K562 (cell line): ENCODE data around the gene BCL2L1. TPM values are rescaled to one million over a fixed set of nuclear protein-coding genes. Genes with fewer than 3 reads are reported as not detected.

ENCODE experiments used
- ATF1 ChIP-seq, 2 experiments: fragments of 450-650 bp in 1 of 2; IDR thresholded peaks; 2 replicates each; pipeline ENCODE4 v1.6.1; 2016; ENCODE audit warnings: missing compliant biosample characterization in 1 of 2, missing genetic modification characterization in 1 of 2
- CREM ChIP-seq: IDR thresholded peaks from 2 replicates; pipeline ENCODE4 v1.6.1; 2014; ENCODE audit warnings: antibody characterized with exemption, low read depth
- FOXJ2 ChIP-seq: fragments of 200-800 bp; sonication (Bioruptor generic); IDR thresholded peaks from 2 replicates; pipeline ENCODE4 v1.6.1; 2016; ENCODE audit warnings: missing genetic modification characterization, missing compliant biosample characterization
- ZNF717 ChIP-seq: fragments of 250-450 bp; sonication (Bioruptor Pico); IDR thresholded peaks from 2 replicates; pipeline ENCODE4 v1.5.0; 2021
- ZNF764 ChIP-seq: fragments of 250-450 bp; sonication (Bioruptor Pico); IDR thresholded peaks from 2 replicates; pipeline ENCODE4 v1.4.0; 2020; ENCODE audit warnings: low read depth, mild to moderate bottlenecking, moderate library complexity
- polyA plus RNA-seq, 8 experiments: library from polyadenylated mRNA; depleted of rRNA in 4 of 8; stranded (reverse) in 5 of 8; unstranded in 3 of 8; fragments of >200 nt; fragmentation: Nextera tagmentation in 2 of 8; fragmentation: Illumina TruSeq in 1 of 8; extraction: Ambion mirVana in 2 of 8; extraction: Trizol in 1 of 8; gene quantifications; 2 replicates each; pipeline versions ENCODE4 v1.2.1 to v1.2.3, GENCODE V29; 2011 to 2014; ENCODE audit warnings: inconsistent platforms in 1 of 8, missing spikeins in 1 of 8
- total RNA-seq, 7 experiments: library from RNA; depleted of rRNA in 6 of 7; stranded (reverse); fragments of >200 nt in 6 of 7; fragmentation: Illumina TruSeq in 2 of 7; extraction: Trizol in 2 of 7; gene quantifications; 2 replicates each; pipeline versions ENCODE4 v1.2.1 to v1.2.3, GENCODE V29; 2011 to 2021; ENCODE audit warnings: low replicate concordance in 1 of 7
- TF ChIP-seq, protein P1 (sequence below): sonication (generic); formaldehyde crosslinking; IDR thresholded peaks from 2 replicates; pipeline ENCODE4 v1.5.0; 2020; ENCODE audit warnings: missing genetic modification reagents
- TF ChIP-seq, protein P2 (sequence below), 2 experiments: fragments of 150-350 bp in 1 of 2; IDR thresholded peaks; 2 replicates each; pipeline ENCODE4 v1.6.1; 2012 to 2016; ENCODE audit warnings: low read depth in 2 of 2, low read length in 2 of 2, mild to moderate bottlenecking in 1 of 2, moderate library complexity in 1 of 2
- TF ChIP-seq, protein P3 (sequence below): fragments of 450-650 bp; IDR thresholded peaks from 2 replicates; pipeline ENCODE4 v1.6.1; 2016; ENCODE audit warnings: mild to moderate bottlenecking, moderate library complexity
- TF ChIP-seq, protein P4 (sequence below): fragments of 250-450 bp; sonication (Bioruptor Pico); IDR thresholded peaks from 2 replicates; pipeline ENCODE4 v1.4.0; 2020

The BCL2L1 gene
- total and polyA plus RNA-seq, 9 of the 15 experiments (the other 6 are each of a cell fraction or from before 2014, with no cell fraction given): 3.3 to 182 (median 120) TPM

DNA sequence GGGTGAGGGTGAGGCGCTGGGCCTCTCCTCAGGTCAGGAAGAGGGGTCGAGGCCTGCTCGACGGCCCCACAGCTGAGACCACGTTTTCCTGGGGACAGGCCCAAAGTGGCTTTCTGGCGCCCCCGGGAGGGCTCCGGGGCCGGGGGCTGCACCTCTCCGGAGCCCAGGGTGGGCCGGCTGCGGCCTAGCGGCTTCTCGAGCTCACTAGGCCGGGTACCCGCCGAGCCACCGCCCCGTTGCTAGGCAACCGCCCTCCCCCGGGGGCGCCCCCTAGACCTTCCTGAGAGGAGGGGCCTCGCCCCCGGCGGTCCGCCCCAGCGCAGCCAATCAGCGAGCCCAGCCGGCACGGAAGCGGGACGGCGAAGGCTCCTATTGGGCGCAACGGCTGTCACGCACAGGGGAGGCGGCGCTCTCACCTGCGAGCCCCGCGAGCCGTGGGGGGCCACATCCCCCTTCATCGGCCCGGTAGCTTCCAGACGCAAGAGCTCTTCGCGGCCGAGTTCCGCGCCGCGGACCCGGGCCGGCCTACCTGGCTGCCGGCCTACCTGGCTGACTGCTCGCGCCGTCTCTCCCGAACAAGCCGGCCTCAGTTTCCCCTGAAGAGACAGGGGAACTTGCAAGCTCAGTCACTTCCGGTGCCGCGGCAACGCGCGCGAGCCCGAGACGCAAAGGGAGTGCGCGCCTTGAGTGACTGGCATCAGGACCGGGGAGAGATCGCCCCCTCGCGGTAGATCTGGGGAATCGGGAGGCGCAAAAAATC is 831 bp upstream of the BCL2L1 start (continued):
- TF ChIP-seq, protein P1, sequence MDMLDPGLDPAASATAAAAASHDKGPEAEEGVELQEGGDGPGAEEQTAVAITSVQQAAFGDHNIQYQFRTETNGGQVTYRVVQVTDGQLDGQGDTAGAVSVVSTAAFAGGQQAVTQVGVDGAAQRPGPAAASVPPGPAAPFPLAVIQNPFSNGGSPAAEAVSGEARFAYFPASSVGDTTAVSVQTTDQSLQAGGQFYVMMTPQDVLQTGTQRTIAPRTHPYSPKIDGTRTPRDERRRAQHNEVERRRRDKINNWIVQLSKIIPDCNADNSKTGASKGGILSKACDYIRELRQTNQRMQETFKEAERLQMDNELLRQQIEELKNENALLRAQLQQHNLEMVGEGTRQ (CRISPR knock-in tag): no peak; the same call in 1 of the 2 replicates
- TF ChIP-seq, protein P2, sequence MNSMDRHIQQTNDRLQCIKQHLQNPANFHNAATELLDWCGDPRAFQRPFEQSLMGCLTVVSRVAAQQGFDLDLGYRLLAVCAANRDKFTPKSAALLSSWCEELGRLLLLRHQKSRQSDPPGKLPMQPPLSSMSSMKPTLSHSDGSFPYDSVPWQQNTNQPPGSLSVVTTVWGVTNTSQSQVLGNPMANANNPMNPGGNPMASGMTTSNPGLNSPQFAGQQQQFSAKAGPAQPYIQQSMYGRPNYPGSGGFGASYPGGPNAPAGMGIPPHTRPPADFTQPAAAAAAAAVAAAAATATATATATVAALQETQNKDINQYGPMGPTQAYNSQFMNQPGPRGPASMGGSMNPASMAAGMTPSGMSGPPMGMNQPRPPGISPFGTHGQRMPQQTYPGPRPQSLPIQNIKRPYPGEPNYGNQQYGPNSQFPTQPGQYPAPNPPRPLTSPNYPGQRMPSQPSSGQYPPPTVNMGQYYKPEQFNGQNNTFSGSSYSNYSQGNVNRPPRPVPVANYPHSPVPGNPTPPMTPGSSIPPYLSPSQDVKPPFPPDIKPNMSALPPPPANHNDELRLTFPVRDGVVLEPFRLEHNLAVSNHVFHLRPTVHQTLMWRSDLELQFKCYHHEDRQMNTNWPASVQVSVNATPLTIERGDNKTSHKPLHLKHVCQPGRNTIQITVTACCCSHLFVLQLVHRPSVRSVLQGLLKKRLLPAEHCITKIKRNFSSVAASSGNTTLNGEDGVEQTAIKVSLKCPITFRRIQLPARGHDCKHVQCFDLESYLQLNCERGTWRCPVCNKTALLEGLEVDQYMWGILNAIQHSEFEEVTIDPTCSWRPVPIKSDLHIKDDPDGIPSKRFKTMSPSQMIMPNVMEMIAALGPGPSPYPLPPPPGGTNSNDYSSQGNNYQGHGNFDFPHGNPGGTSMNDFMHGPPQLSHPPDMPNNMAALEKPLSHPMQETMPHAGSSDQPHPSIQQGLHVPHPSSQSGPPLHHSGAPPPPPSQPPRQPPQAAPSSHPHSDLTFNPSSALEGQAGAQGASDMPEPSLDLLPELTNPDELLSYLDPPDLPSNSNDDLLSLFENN (IDR thresholded peaks at IDR 0.05; ENCODE audit: low read depth in 2 of 2, low read length in 2 of 2): peak in 1 of 2 experiments; percentile 57; a peak in 2 of 4 replicates
- no peak for TF ChIP-seq ATF1 (CRISPR knock-in tag; IDR thresholded peaks at IDR 0.05)
- peak; percentile 89 for TF ChIP-seq ATF1 (tag; IDR thresholded peaks at IDR 0.05)
- TF ChIP-seq, protein P3, sequence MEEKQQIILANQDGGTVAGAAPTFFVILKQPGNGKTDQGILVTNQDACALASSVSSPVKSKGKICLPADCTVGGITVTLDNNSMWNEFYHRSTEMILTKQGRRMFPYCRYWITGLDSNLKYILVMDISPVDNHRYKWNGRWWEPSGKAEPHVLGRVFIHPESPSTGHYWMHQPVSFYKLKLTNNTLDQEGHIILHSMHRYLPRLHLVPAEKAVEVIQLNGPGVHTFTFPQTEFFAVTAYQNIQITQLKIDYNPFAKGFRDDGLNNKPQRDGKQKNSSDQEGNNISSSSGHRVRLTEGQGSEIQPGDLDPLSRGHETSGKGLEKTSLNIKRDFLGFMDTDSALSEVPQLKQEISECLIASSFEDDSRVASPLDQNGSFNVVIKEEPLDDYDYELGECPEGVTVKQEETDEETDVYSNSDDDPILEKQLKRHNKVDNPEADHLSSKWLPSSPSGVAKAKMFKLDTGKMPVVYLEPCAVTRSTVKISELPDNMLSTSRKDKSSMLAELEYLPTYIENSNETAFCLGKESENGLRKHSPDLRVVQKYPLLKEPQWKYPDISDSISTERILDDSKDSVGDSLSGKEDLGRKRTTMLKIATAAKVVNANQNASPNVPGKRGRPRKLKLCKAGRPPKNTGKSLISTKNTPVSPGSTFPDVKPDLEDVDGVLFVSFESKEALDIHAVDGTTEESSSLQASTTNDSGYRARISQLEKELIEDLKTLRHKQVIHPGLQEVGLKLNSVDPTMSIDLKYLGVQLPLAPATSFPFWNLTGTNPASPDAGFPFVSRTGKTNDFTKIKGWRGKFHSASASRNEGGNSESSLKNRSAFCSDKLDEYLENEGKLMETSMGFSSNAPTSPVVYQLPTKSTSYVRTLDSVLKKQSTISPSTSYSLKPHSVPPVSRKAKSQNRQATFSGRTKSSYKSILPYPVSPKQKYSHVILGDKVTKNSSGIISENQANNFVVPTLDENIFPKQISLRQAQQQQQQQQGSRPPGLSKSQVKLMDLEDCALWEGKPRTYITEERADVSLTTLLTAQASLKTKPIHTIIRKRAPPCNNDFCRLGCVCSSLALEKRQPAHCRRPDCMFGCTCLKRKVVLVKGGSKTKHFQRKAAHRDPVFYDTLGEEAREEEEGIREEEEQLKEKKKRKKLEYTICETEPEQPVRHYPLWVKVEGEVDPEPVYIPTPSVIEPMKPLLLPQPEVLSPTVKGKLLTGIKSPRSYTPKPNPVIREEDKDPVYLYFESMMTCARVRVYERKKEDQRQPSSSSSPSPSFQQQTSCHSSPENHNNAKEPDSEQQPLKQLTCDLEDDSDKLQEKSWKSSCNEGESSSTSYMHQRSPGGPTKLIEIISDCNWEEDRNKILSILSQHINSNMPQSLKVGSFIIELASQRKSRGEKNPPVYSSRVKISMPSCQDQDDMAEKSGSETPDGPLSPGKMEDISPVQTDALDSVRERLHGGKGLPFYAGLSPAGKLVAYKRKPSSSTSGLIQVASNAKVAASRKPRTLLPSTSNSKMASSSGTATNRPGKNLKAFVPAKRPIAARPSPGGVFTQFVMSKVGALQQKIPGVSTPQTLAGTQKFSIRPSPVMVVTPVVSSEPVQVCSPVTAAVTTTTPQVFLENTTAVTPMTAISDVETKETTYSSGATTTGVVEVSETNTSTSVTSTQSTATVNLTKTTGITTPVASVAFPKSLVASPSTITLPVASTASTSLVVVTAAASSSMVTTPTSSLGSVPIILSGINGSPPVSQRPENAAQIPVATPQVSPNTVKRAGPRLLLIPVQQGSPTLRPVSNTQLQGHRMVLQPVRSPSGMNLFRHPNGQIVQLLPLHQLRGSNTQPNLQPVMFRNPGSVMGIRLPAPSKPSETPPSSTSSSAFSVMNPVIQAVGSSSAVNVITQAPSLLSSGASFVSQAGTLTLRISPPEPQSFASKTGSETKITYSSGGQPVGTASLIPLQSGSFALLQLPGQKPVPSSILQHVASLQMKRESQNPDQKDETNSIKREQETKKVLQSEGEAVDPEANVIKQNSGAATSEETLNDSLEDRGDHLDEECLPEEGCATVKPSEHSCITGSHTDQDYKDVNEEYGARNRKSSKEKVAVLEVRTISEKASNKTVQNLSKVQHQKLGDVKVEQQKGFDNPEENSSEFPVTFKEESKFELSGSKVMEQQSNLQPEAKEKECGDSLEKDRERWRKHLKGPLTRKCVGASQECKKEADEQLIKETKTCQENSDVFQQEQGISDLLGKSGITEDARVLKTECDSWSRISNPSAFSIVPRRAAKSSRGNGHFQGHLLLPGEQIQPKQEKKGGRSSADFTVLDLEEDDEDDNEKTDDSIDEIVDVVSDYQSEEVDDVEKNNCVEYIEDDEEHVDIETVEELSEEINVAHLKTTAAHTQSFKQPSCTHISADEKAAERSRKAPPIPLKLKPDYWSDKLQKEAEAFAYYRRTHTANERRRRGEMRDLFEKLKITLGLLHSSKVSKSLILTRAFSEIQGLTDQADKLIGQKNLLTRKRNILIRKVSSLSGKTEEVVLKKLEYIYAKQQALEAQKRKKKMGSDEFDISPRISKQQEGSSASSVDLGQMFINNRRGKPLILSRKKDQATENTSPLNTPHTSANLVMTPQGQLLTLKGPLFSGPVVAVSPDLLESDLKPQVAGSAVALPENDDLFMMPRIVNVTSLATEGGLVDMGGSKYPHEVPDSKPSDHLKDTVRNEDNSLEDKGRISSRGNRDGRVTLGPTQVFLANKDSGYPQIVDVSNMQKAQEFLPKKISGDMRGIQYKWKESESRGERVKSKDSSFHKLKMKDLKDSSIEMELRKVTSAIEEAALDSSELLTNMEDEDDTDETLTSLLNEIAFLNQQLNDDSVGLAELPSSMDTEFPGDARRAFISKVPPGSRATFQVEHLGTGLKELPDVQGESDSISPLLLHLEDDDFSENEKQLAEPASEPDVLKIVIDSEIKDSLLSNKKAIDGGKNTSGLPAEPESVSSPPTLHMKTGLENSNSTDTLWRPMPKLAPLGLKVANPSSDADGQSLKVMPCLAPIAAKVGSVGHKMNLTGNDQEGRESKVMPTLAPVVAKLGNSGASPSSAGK: no peak
- peak; percentile 76; the same call in 1 of the 2 replicates for TF ChIP-seq ZNF717
- TF ChIP-seq ZNF764: peak; percentile 54; the same call in 1 of the 2 replicates
- peak; percentile 64; the same call in 1 of the 2 replicates for TF ChIP-seq CREM
- TF ChIP-seq, protein P4, sequence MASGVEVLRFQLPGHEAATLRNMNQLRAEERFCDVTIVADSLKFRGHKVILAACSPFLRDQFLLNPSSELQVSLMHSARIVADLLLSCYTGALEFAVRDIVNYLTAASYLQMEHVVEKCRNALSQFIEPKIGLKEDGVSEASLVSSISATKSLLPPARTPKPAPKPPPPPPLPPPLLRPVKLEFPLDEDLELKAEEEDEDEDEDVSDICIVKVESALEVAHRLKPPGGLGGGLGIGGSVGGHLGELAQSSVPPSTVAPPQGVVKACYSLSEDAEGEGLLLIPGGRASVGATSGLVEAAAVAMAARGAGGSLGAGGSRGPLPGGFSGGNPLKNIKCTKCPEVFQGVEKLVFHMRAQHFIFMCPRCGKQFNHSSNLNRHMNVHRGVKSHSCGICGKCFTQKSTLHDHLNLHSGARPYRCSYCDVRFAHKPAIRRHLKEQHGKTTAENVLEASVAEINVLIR: peak; percentile 46; the same call in 1 of the 2 replicates
- peak; percentile 50; the same call in 1 of the 2 replicates for TF ChIP-seq FOXJ2 (tag)
